ENCODE data around the gene PTPN23. TPM values are rescaled to one million over a fixed set of nuclear protein-coding genes. Genes with fewer than 3 reads are reported as not detected.

Gene PTPN23, protein sequence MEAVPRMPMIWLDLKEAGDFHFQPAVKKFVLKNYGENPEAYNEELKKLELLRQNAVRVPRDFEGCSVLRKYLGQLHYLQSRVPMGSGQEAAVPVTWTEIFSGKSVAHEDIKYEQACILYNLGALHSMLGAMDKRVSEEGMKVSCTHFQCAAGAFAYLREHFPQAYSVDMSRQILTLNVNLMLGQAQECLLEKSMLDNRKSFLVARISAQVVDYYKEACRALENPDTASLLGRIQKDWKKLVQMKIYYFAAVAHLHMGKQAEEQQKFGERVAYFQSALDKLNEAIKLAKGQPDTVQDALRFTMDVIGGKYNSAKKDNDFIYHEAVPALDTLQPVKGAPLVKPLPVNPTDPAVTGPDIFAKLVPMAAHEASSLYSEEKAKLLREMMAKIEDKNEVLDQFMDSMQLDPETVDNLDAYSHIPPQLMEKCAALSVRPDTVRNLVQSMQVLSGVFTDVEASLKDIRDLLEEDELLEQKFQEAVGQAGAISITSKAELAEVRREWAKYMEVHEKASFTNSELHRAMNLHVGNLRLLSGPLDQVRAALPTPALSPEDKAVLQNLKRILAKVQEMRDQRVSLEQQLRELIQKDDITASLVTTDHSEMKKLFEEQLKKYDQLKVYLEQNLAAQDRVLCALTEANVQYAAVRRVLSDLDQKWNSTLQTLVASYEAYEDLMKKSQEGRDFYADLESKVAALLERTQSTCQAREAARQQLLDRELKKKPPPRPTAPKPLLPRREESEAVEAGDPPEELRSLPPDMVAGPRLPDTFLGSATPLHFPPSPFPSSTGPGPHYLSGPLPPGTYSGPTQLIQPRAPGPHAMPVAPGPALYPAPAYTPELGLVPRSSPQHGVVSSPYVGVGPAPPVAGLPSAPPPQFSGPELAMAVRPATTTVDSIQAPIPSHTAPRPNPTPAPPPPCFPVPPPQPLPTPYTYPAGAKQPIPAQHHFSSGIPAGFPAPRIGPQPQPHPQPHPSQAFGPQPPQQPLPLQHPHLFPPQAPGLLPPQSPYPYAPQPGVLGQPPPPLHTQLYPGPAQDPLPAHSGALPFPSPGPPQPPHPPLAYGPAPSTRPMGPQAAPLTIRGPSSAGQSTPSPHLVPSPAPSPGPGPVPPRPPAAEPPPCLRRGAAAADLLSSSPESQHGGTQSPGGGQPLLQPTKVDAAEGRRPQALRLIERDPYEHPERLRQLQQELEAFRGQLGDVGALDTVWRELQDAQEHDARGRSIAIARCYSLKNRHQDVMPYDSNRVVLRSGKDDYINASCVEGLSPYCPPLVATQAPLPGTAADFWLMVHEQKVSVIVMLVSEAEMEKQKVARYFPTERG (N-terminal part only)
- total RNA-seq, result 21.5 and 31.6 TPM in 2 replicates

DNA sequence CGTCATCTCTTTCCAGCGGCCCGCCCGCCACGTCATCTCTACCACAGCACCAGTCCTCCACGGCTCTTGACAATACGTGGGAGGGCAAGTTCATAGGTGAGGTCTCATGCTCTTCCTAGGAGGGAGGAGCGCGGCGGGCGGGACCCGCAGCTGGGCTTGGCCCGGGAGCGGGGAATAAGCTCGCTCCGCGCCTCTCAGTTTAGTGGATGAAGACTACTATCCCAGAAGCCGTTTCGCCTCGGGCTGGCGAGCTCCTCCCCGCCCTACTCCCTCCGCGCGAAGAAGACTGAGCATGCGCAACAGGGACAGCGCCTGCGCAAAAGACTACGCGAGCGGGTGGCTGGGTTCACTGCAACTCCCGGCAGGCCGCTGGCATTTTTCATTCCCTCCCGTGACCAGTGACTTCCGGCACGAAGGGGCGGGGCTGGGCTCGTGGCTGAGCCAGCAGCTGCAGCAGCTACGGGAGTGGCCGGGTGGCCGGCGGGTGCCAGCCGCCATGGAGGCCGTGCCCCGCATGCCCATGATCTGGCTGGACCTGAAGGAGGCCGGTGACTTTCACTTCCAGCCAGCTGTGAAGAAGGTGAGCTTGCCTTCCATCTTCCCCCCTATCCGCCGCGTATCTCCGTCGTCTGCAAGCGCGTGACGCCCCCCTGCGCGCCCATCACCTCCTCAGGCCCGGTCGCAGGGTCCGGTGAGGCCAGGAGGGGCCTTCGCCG lies at the start of gene PTPN23:
Gene PTPN23 (plus strand): TSS at position 421 of the 716 bp plus-strand sequence. CDS start 76 bp downstream, at position 497.

Other genes starting within 250 kb of the PTPN23 start
- 14.8 and 18.1 TPM in 2 replicates for gene SETD2, start 216.9 kb upstream of the PTPN23 start, total RNA-seq
- gene KIF9, start 98.2 kb upstream of the PTPN23 start, total RNA-seq, result 6.0 and 8.0 TPM in 2 replicates
- 16.6 and 19.6 TPM in 2 replicates for gene KLHL18, start 98.1 kb upstream of the PTPN23 start, total RNA-seq
- 64.5 and 87.8 TPM in 2 replicates for gene SCAP, start 94.9 kb downstream of the PTPN23 start, total RNA-seq
- 22.4 and 39.1 TPM in 2 replicates for gene ELP6, start 132.7 kb downstream of the PTPN23 start, total RNA-seq
- 0.76 and 1.6 TPM in 2 replicates for gene CSPG5, start 197.8 kb downstream of the PTPN23 start, total RNA-seq